Body of pancreas (tissue), 4 donors: ENCODE results near the gene SCGB1D1.
"Not testable (repeated sequence)": the region's sequence is repeated elsewhere in the genome, so short reads cannot be mapped to it uniquely, and the experiment has no call there.

ENCODE experiments used
- POLR2A ChIP-seq, 3 donors: fragments of 450-650 bp; IDR thresholded peaks; one replicate each; pipeline ENCODE4 v1.6.1; 2016; ENCODE audit warnings: antibody characterized with exemption in 3 of 3, mild to moderate bottlenecking in 2 of 3
- TF ChIP-seq, protein P1 (sequence below), 7 experiments: fragments of 450-650 bp in 4 of 7; fragments of 200-600 bp in 3 of 7; sonication (generic) in 3 of 7; IDR thresholded peaks; one replicate each; pipeline ENCODE4 v1.5.1; 2016 to 2019; ENCODE audit warnings: antibody characterized with exemption in 7 of 7

DNA sequence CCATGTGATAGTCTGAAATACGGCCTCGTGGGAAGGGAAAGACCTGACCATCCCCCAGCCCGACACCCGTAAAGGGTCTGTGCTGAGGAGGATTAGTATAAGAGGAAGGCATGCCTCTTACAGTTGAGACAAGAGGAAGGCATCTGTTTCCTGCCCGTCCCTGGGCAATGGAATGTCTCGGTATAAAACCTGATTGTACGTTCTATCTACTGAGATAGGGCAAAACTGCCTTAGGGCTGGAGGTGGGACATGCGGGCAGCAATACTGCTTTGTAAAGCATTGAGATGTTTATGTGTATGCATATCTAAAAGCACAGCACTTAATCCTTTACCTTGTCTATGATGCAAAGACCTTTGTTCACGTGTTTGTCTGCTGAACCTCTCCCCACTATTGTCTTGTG lies 5.0 kb downstream of the SCGB1D1 start:
- TF ChIP-seq, protein P1, sequence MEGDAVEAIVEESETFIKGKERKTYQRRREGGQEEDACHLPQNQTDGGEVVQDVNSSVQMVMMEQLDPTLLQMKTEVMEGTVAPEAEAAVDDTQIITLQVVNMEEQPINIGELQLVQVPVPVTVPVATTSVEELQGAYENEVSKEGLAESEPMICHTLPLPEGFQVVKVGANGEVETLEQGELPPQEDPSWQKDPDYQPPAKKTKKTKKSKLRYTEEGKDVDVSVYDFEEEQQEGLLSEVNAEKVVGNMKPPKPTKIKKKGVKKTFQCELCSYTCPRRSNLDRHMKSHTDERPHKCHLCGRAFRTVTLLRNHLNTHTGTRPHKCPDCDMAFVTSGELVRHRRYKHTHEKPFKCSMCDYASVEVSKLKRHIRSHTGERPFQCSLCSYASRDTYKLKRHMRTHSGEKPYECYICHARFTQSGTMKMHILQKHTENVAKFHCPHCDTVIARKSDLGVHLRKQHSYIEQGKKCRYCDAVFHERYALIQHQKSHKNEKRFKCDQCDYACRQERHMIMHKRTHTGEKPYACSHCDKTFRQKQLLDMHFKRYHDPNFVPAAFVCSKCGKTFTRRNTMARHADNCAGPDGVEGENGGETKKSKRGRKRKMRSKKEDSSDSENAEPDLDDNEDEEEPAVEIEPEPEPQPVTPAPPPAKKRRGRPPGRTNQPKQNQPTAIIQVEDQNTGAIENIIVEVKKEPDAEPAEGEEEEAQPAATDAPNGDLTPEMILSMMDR (IDR thresholded peaks at IDR 0.05): not testable (repeated sequence)
- not testable (repeated sequence) for TF ChIP-seq POLR2A (IDR thresholded peaks at IDR 0.05)
